ENCODE measurements around the gene TNXB. TPM values are rescaled to one million over a fixed set of nuclear protein-coding genes. Genes with fewer than 3 reads are reported as not detected.

The TNXB gene, protein sequence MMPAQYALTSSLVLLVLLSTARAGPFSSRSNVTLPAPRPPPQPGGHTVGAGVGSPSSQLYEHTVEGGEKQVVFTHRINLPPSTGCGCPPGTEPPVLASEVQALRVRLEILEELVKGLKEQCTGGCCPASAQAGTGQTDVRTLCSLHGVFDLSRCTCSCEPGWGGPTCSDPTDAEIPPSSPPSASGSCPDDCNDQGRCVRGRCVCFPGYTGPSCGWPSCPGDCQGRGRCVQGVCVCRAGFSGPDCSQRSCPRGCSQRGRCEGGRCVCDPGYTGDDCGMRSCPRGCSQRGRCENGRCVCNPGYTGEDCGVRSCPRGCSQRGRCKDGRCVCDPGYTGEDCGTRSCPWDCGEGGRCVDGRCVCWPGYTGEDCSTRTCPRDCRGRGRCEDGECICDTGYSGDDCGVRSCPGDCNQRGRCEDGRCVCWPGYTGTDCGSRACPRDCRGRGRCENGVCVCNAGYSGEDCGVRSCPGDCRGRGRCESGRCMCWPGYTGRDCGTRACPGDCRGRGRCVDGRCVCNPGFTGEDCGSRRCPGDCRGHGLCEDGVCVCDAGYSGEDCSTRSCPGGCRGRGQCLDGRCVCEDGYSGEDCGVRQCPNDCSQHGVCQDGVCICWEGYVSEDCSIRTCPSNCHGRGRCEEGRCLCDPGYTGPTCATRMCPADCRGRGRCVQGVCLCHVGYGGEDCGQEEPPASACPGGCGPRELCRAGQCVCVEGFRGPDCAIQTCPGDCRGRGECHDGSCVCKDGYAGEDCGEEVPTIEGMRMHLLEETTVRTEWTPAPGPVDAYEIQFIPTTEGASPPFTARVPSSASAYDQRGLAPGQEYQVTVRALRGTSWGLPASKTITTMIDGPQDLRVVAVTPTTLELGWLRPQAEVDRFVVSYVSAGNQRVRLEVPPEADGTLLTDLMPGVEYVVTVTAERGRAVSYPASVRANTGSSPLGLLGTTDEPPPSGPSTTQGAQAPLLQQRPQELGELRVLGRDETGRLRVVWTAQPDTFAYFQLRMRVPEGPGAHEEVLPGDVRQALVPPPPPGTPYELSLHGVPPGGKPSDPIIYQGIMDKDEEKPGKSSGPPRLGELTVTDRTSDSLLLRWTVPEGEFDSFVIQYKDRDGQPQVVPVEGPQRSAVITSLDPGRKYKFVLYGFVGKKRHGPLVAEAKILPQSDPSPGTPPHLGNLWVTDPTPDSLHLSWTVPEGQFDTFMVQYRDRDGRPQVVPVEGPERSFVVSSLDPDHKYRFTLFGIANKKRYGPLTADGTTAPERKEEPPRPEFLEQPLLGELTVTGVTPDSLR (N-terminal part only)
- total RNA-seq = 8.1 TPM

GRCh38 chr6:32109114-32109764 lies at the start of gene TNXB:
TNXB (minus strand) TSS chr6:32109338; CDS start chr6:32098198, 11,140 bp downstream.

GRCh38 chr6:32153564-32154513 lies 44.7 kb upstream of the TNXB start, which contains the start of gene PPT2:
PPT2 (plus strand) TSS chr6:32154141; CDS start chr6:32154595, 454 bp downstream.

GRCh38 chr6:32151863-32152768 lies 43.0 kb upstream of the TNXB start, which contains the start of gene PRRT1:
PRRT1 (minus strand) TSS chr6:32151939; CDS start chr6:32151827, 112 bp downstream.

DNA sequence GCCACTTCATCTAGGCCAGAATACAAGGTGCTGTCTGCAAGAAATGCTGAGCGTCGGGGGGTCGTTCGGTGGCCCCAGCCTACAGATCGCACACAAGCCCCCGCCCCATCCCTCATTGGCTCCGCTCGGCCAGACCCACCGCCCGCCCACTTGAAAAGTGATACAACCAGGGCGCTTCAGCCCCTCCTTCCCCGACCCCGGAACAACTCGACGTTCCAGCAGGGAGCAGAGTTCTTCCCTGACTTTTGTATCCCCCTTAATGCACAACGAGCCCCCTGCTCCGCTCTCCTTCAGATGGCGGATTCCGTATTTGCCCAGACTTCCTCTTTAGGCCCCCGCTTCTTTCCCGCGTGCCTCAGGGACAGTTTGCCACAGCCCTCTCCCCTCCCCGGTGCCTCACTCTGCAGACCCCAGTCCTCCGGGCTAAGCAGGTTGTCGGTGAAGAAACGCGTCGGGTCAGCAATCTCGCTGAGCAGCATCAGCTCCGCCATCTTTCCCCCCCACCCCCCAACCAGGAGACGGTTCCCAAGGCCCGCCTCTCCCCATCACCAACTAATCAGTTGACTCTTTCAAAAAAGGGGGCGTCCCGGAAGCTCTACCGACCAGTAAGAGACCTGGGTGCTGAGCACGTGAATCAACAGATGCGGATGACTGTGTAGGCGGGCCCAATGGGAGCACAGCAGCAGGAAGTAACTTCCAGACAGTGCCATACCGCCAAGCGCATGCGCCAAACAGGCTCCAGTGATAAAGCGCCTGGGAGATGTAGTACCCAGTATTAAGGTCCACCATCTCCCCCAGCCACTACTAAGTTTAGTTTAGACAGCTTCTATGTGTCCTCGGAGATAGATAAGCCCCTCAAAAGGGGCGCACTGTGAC lies 18.8 kb upstream of the TNXB start, which contains the start of gene ATF6B:
TSS of gene ATF6B (minus strand) at position 530 of the 876 bp plus-strand sequence. CDS start at position 491, 39 bp downstream.

DNA sequence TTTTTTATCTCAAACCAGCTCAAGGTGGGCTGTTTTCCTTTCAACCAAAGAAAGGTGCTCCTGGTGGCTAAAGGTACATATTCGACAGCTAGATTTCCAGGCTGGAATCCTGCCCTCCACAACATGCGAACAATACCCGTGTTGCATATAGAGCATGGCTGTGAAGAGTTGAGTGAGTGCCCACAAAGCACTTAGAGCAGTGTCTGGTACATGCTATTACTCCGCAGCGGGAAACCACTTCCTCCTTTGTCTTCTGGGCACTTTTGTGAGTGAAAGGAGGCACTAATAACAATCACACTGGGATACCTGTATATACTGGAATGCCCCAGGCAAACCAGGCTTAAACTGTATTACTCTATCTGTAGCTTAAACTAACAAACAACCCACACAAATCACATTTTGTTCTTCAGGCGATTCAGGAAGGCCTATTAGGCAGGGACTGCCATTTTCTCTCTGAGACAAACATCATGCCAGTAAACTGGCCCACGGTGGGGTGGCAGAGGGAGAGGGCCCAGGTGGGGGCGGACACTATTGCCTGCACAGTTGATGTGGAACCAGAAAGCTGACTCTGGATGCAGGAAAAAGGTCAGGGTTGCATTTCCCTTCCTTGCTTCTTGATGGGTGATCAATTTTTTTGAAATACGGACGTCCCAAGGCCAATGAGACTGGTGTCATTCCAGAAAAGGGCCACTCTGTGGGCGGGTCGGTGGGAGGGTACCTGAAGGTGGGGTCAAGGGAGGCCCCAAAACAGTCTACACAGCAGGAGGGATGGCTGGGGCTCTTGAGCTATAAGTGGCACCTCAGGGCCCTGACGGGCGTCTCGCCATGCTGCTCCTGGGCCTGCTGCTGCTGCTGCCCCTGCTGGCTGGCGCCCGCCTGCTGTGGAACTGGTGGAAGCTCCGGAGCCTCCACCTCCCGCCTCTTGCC lies 71.3 kb downstream of the TNXB start, which contains the start of gene CYP21A2:
TSS of gene CYP21A2 (plus strand) at position 818 of the 927 bp plus-strand sequence. CDS start at position 826, 8 bp downstream.

DNA sequence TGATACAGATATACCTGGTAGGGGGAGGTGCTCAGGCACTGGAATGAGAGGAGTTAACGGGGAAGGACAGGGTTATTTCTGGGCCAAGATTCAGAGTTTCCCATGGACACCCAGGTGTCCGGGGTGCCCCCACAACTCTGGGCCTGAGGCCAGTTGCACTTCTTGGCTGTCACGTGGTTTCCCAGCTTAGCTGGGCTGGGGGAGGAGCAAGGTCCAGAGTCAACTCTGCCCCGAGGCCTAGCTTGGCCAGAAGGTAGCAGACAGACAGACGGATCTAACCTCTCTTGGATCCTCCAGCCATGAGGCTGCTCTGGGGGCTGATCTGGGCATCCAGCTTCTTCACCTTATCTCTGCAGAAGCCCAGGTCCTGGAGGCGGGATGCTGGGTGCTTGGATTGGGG lies 94.6 kb downstream of the TNXB start, which contains the start of gene C4B:
TSS of gene C4B (plus strand) at position 249 of the 400 bp plus-strand sequence. CDS start at position 300, 51 bp downstream.

Small RNA genes lying within 50 kb of the gene (small RNA-seq; reads per million reads assigned to genes)
- not detected for gene RNA5SP206 (ENCODE audit: low replicate concordance)

Other genes with a start within 250 kb of the TNXB start
- 17.5 TPM for gene NEU1, start 246.5 kb downstream of the TNXB start, total RNA-seq
- not detected for gene SLC44A4, start 230.3 kb downstream of the TNXB start, total RNA-seq
- 114 TPM for gene EHMT2, start 211.6 kb downstream of the TNXB start, total RNA-seq
- gene ZBTB12, start 207.3 kb downstream of the TNXB start, total RNA-seq = 31.0 TPM
- 3.1 TPM for gene C2, start 181.6 kb downstream of the TNXB start, total RNA-seq
- gene CFB, start 163.2 kb downstream of the TNXB start, total RNA-seq = 1.9 TPM
- gene NELFE, start 150.4 kb downstream of the TNXB start, total RNA-seq = 46.6 TPM
- gene SKIC2, start 150.2 kb downstream of the TNXB start, total RNA-seq = 66.7 TPM
- gene DXO, start 137.2 kb downstream of the TNXB start, total RNA-seq = 10.0 TPM
- 20.7 TPM for gene C4A, start 127.3 kb downstream of the TNXB start, total RNA-seq
- gene C4B, start 94.5 kb downstream of the TNXB start, total RNA-seq = 8.8 TPM
- not detected for gene CYP21A2, start 70.9 kb downstream of the TNXB start, total RNA-seq
- 31.6 TPM for gene ATF6B, start 18.9 kb upstream of the TNXB start, total RNA-seq
- 3.1 TPM for gene FKBPL, start 20.9 kb upstream of the TNXB start, total RNA-seq
- 1.9 TPM for gene PRRT1, start 42.6 kb upstream of the TNXB start, total RNA-seq
- gene PPT2, start 44.8 kb upstream of the TNXB start, total RNA-seq = 17.2 TPM
- gene EGFL8, start 55.3 kb upstream of the TNXB start, total RNA-seq = 5.9 TPM
- gene AGPAT1, start 66.7 kb upstream of the TNXB start, total RNA-seq = 19.1 TPM
- 49.8 TPM for gene RNF5, start 69.1 kb upstream of the TNXB start, total RNA-seq
- gene AGER, start 74.9 kb upstream of the TNXB start, total RNA-seq = 0.63 TPM
- 27.2 TPM for gene PBX2, start 80.9 kb upstream of the TNXB start, total RNA-seq
- gene GPSM3, start 83.3 kb upstream of the TNXB start, total RNA-seq = 0.63 TPM
- 8.8 TPM for gene NOTCH4, start 114.7 kb upstream of the TNXB start, total RNA-seq